ENCODE data around the gene DYDC1.
"Not testable (repeated sequence)": the region's sequence is repeated elsewhere in the genome, so short reads cannot be mapped to it uniquely, and the experiment has no call there.

DYDC1 gene

GRCh38 chr10:80356563-80356988, at the start of gene DYDC1, which contains the start of gene DYDC2:
TSS of gene DYDC1 (minus strand) at chr10:80356755. CDS start at chr10:80352601, 4,154 bp downstream.
TSS of gene DYDC2 (plus strand) at chr10:80356781. CDS start at chr10:80362444, 5,663 bp downstream.
- peak; percentile 68 for DNase-seq

GRCh38 chr10:80406204-80406603, 49.6 kb upstream of the DYDC1 start:
- DNase-seq, result no peak

- no peak for DNase-seq
Observed at GRCh38 chr10:80405626-80406025, 49.1 kb upstream of the DYDC1 start.

- DNase-seq, result no peak
Observed at GRCh38 chr10:80405035-80405434, 48.5 kb upstream of the DYDC1 start.

GRCh38 chr10:80400136-80400804, 43.7 kb upstream of the DYDC1 start:
- no peak for DNase-seq

GRCh38 chr10:80397014-80397413, 40.5 kb upstream of the DYDC1 start:
- no peak for DNase-seq

GRCh38 chr10:80394358-80394916, 37.9 kb upstream of the DYDC1 start:
- DNase-seq, result no peak

- DNase-seq, result no peak
Observed at GRCh38 chr10:80392250-80392649, 35.7 kb upstream of the DYDC1 start.

- no peak for DNase-seq
Observed at GRCh38 chr10:80390740-80391139, 34.2 kb upstream of the DYDC1 start.

- DNase-seq, result peak; percentile 60
Observed at GRCh38 chr10:80382989-80383388, 26.4 kb upstream of the DYDC1 start.

GRCh38 chr10:80380185-80380584, 23.6 kb upstream of the DYDC1 start:
- DNase-seq, result no peak

- DNase-seq, result no peak
Observed at GRCh38 chr10:80379701-80380100, 23.1 kb upstream of the DYDC1 start.

- DNase-seq, result no peak
Observed at GRCh38 chr10:80373502-80373901, 16.9 kb upstream of the DYDC1 start.

GRCh38 chr10:80372675-80373074, 16.1 kb upstream of the DYDC1 start:
- DNase-seq, result no peak

GRCh38 chr10:80371467-80371866, 14.9 kb upstream of the DYDC1 start:
- no peak for DNase-seq

- DNase-seq, result no peak
Observed at GRCh38 chr10:80365510-80365909, 9.0 kb upstream of the DYDC1 start.

GRCh38 chr10:80359644-80360043, 3.1 kb upstream of the DYDC1 start:
- no peak for DNase-seq

GRCh38 chr10:80358925-80359324, 2.4 kb upstream of the DYDC1 start:
- not testable (repeated sequence) for DNase-seq

GRCh38 chr10:80357851-80358125, 1.2 kb upstream of the DYDC1 start:
- no peak for DNase-seq

GRCh38 chr10:80356989-80357850, 665 bp upstream of the DYDC1 start:
- DNase-seq, result no peak

GRCh38 chr10:80351220-80351619, 5.3 kb downstream of the DYDC1 start:
- no peak for DNase-seq

GRCh38 chr10:80350251-80350650, 6.3 kb downstream of the DYDC1 start:
- DNase-seq, result no peak

GRCh38 chr10:80344912-80345311, 11.6 kb downstream of the DYDC1 start:
- DNase-seq, result no peak

GRCh38 chr10:80344276-80344675, 12.3 kb downstream of the DYDC1 start:
- DNase-seq, result no peak

All from activated CD4-positive, alpha-beta T cell treated with anti-CD3 and anti-CD28 coated beads, Interleukin-2, Interleukin-6, amounts not matched to agents 100 ng/mL and 50 ng/mL, durations not matched to agents 16 hours and 8 hours (primary cell).